Fibroblast of lung (primary cell): ENCODE data around the gene DESI1. TPM values are rescaled to one million over a fixed set of nuclear protein-coding genes. Genes with fewer than 3 reads are reported as not detected.

ENCODE experiments used
- DNase-seq, 2 donors: peaks; one replicate each; pipeline versions ENCODE4 v3.0.0 to v3.0.0-alpha.2; 2010; ENCODE audit warnings: low read depth in 2 of 2
- H2AFZ ChIP-seq: 2 replicates; pipeline ENCODE4 v1.5.1; 2012; ENCODE audit warnings: low read length, control low read depth, inconsistent platforms
- H3K27ac ChIP-seq: 2 replicates; pipeline ENCODE4 v1.5.1; 2011; ENCODE audit warnings: low read length, control low read depth; ENCODE audit not compliant: insufficient read depth
- H3K27me3 ChIP-seq: 2 replicates; pipeline ENCODE4 v1.5.1; 2011; ENCODE audit warnings: mild to moderate bottlenecking, low read length; ENCODE audit not compliant: control insufficient read depth, insufficient read depth
- H3K36me3 ChIP-seq: 2 replicates; pipeline ENCODE4 v1.5.1; 2011; ENCODE audit warnings: low read length; ENCODE audit not compliant: control insufficient read depth, insufficient read depth
- H3K4me1 ChIP-seq: 2 replicates; pipeline ENCODE4 v1.5.1; 2011; ENCODE audit warnings: low read length; ENCODE audit not compliant: control insufficient read depth, insufficient read depth; ENCODE audit errors: extremely low read depth
- H3K4me2 ChIP-seq: 2 replicates; pipeline ENCODE4 v1.5.1; 2011; ENCODE audit warnings: low read length, control low read depth; ENCODE audit not compliant: insufficient read depth; ENCODE audit errors: extremely low read depth
- H3K4me3 ChIP-seq, 4 experiments: fragments of 200-600 bp in 1 of 4; sonication (generic) in 1 of 4; replicated peaks in 1 of 4; 2 replicates each; pipeline ENCODE4 v1.5.1; 2011 to 2016; ENCODE audit warnings: low read length in 4 of 4, low read depth in 3 of 4, mild to moderate bottlenecking in 3 of 4, control low read depth in 2 of 4, inconsistent platforms in 1 of 4, mixed read lengths in 1 of 4; ENCODE audit not compliant: insufficient read depth in 1 of 4; ENCODE audit errors: control extremely low read depth in 1 of 4
- H3K79me2 ChIP-seq: 2 replicates; pipeline ENCODE4 v1.5.1; 2012; ENCODE audit warnings: mild to moderate bottlenecking, low read length, inconsistent platforms; ENCODE audit not compliant: control insufficient read depth, insufficient read depth
- H3K9ac ChIP-seq: 2 replicates; pipeline ENCODE4 v1.5.1; 2011; ENCODE audit warnings: mild to moderate bottlenecking, low read length, control low read depth; ENCODE audit not compliant: insufficient read depth
- H3K9me3 ChIP-seq: 2 replicates; pipeline ENCODE4 v1.5.1; 2012; ENCODE audit warnings: low read depth, low read length; ENCODE audit not compliant: control insufficient read depth, insufficient read depth
- H4K20me1 ChIP-seq: 2 replicates; pipeline ENCODE4 v1.5.1; 2011; ENCODE audit warnings: low read length; ENCODE audit not compliant: control insufficient read depth, insufficient read depth; ENCODE audit errors: extremely low read depth
- EZH2 ChIP-seq: IDR thresholded peaks from 2 replicates; pipeline ENCODE4 v1.5.1; 2012; ENCODE audit warnings: low read length, control low read depth, mild to moderate bottlenecking; ENCODE audit errors: missing control alignments
- polyA plus RNA-seq, 2 donors: library from polyadenylated mRNA; depleted of rRNA in 1 of 2; stranded (reverse) in 1 of 2; unstranded in 1 of 2; fragments of >200 nt; gene quantifications; 2 replicates each; pipeline ENCODE4 v1.2.1, GENCODE V29; 2011 to 2012; ENCODE audit warnings: missing spikeins in 1 of 2
- total RNA-seq: library from RNA; depleted of rRNA; stranded (reverse); fragments of >200 nt; gene quantifications from 2 replicates; pipeline ENCODE4 v1.2.1, GENCODE V29; 2014
- TF ChIP-seq, protein P1 (sequence below), 2 donors: IDR thresholded peaks in 1 of 2; conservative IDR thresholded peaks in 1 of 2; 1 replicate in 1 of 2; 2 replicates in 1 of 2; pipeline ENCODE4 v1.5.1; 2011 to 2012; ENCODE audit warnings: low read length in 2 of 2, control low read depth in 1 of 2, inconsistent platforms in 1 of 2, low read depth in 1 of 2, mild to moderate bottlenecking in 1 of 2

DESI1 gene
- total and polyA plus RNA-seq, 2 donors (not counting 1 experiment from before 2014, with no cell fraction given): 11.9 to 22.4 TPM

DNA sequence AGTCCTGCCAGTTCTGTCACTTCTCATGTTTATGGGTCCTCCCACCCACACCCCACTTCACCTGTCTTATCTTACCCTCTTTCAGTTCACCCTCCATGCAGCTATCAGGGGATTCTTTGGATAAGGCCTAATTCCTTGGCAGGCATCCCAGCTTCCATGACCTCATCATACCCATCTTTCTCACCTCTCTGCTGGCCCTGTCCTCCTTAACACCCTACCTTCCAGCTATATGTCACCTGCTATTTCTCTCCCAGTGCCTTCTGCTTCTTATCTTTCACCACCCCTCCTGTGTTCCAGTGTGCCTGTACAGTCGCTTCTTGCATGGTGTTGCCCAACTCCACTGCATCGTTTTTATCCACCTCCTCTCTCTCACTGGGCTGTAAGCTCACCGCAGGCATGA, 39.6 kb upstream of the DESI1 start:
- no peak for DNase-seq
- Histone ChIP-seq H2AFZ (no peak overlapping the region), H3K4me3 (no peak overlapping the region), H3K27ac (no peak overlapping the region), H3K36me3 (peaks cover 26% of the 10 kb centered on the region), H4K20me1 (no peaks in the 10 kb centered on the region), H3K79me2 (no peaks in the 10 kb centered on the region), H3K4me2 (no peak overlapping the region), H3K4me1 (no peaks in the 10 kb centered on the region), H3K9me3 (no peaks in the 10 kb centered on the region), H3K9ac (no peak overlapping the region), H3K27me3 (no peaks in the 10 kb centered on the region)
- TF ChIP-seq, protein P1, sequence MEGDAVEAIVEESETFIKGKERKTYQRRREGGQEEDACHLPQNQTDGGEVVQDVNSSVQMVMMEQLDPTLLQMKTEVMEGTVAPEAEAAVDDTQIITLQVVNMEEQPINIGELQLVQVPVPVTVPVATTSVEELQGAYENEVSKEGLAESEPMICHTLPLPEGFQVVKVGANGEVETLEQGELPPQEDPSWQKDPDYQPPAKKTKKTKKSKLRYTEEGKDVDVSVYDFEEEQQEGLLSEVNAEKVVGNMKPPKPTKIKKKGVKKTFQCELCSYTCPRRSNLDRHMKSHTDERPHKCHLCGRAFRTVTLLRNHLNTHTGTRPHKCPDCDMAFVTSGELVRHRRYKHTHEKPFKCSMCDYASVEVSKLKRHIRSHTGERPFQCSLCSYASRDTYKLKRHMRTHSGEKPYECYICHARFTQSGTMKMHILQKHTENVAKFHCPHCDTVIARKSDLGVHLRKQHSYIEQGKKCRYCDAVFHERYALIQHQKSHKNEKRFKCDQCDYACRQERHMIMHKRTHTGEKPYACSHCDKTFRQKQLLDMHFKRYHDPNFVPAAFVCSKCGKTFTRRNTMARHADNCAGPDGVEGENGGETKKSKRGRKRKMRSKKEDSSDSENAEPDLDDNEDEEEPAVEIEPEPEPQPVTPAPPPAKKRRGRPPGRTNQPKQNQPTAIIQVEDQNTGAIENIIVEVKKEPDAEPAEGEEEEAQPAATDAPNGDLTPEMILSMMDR (conservative IDR thresholded peaks at IDR 0.05 in 1 of 2, IDR thresholded peaks at IDR 0.05 in 1 of 2; ENCODE audit: low read depth in 1 of 2, low read length in 2 of 2): no peak
- TF ChIP-seq EZH2: no peak

DNA sequence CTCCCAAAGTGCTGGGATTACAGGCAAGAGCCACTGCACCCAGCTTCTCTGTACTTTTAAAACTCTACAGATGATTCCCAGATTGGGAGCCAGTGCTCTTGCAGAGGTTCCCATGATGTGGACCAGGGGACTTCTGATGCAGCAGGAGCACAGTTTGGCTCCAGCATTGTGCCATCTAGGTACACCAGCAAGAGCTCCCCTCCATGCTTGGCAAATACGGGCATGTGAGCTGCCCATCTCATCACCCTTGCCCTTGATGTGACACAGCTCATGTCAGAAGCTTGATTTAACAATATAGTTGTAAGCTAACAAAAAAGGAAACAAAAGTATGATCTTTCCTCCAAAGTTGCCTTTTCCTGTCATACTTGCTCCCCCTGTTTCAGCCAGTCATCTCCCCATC, 39.1 kb upstream of the DESI1 start:
- Histone ChIP-seq H3K4me2 (no peak overlapping the region), H3K27me3 (no peaks in the 10 kb centered on the region), H3K27ac (no peak overlapping the region), H3K36me3 (peaks cover 24% of the 10 kb centered on the region), H2AFZ (no peak overlapping the region), H4K20me1 (no peaks in the 10 kb centered on the region), H3K4me3 (no peak overlapping the region), H3K79me2 (no peaks in the 10 kb centered on the region), H3K9ac (no peak overlapping the region), H3K9me3 (no peaks in the 10 kb centered on the region), H3K4me1 (no peaks in the 10 kb centered on the region)
- TF ChIP-seq, protein P1 (conservative IDR thresholded peaks at IDR 0.05 in 1 of 2, IDR thresholded peaks at IDR 0.05 in 1 of 2; ENCODE audit: low read depth in 1 of 2, low read length in 2 of 2): no peak
- TF ChIP-seq EZH2: no peak
- DNase-seq: no peak

DNA sequence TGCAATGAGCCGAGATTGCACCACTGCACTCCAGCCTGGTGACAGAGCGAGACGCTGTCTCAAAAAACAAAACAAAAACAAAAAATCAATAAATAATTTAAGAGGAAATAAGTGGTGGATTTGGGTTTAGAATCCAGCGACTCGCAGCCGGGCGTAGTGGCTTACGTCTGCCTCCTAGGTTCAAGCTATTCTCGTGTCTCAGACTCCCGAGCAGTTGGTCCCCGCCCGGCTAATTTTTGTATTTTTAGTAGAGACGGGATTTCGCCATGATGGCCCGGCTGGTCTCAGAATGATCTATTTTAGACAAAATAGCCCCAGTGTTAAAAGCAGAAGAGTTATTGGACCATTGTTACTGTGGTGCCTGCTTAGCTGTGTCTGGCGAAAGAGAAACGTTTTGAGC, 38.0 kb upstream of the DESI1 start:
- Histone ChIP-seq H3K36me3 (peaks cover 24% of the 10 kb centered on the region), H4K20me1 (no peaks in the 10 kb centered on the region), H3K9me3 (no peaks in the 10 kb centered on the region), H3K79me2 (no peaks in the 10 kb centered on the region), H3K4me3 (no peak overlapping the region), H2AFZ (no peak overlapping the region), H3K4me2 (no peak overlapping the region), H3K27me3 (no peaks in the 10 kb centered on the region), H3K27ac (no peak overlapping the region), H3K4me1 (no peaks in the 10 kb centered on the region), H3K9ac (no peak overlapping the region)
- no peak for TF ChIP-seq EZH2
- TF ChIP-seq, protein P1 (conservative IDR thresholded peaks at IDR 0.05 in 1 of 2, IDR thresholded peaks at IDR 0.05 in 1 of 2; ENCODE audit: low read depth in 1 of 2, low read length in 2 of 2): no peak
- DNase-seq: no peak
